ENCODE results near the gene ERN1.
"Not testable (repeated sequence)": the region's sequence is repeated elsewhere in the genome, so short reads cannot be mapped to it uniquely, and the experiment has no call there.

The ERN1 gene

DNA sequence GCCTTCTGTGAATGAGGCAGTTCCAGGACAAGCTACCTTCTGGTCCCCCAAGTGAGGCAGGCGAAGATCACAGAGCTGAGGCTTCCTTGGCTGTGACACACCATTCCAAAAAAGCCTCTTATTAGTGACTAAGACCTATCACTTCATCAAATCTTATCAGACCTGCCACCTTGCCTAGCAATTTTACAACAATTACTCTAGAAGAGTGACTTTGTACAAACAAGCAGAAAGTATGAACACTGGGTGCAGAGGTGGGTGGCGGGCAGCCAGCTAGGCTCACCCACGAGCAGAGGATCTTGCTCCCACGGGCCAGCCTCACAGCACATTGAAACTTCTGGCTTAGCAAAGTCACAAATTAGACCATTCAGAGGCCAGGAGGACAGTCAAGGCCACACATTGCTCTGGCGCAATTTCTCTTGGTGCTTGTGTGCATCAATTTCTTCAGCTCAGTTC lies 107.3 kb downstream of the ERN1 start:
- no peak for DNase-seq

DNA sequence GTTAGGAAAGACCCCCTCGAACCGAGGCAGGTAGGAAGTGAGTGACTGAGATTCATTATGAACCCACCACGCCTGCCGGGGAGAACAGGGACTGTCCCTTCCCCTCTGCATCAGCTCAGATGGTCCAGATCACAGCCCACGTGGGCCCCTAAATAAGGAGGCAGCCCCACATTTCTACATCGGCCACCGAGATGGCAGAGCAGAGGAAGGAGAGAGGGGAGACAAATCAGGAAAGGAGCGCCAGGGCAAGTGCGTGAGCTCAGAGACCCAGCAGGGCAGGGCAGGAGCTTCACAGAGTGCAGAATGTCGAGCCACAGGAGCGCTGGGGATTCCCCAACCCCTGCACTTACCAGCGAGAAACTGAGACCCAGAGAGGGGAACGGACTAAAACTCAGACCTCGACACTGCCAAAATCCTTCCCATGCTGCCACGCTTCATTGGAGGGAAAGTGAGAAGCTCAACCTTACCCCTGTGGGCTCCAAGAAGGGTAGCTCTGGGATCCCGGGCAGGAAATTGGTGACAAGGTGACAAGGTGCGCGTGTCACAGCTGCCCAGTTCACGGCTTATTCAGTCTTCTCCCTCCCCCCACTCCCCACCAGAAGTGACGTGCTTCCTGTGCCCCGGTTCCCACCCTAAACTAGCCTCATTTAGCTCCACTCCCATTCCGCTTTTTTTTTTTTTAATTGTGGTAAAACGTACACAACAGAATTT lies 109.7 kb downstream of the ERN1 start, which contains the start of gene ICAM2:
TSS of gene ICAM2 (minus strand) at position 578 of the 711 bp plus-strand sequence. CDS start 13,942 bp downstream, outside the sequence.
- no peak for DNase-seq

DNA sequence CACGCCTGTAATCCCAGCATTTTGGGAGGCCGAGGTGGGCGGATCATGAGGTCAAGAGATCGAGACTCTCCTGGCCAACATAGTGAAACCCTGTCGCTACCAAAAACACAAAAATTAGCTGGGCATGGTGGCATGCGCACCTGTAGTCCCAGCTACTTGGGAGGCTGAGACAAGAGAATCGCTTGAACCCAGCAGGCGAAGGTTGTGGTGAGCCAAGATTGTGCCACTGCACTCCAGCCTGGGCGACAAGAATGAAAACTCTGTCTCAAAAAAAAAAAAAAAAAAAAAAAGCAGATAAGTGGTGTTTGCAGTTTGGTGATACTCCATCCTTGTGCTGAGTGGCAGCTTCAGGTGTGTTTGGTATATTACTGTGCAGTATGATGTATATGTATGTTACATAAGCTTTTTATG lies 110.4 kb downstream of the ERN1 start:
- DNase-seq = not testable (repeated sequence)

DNA sequence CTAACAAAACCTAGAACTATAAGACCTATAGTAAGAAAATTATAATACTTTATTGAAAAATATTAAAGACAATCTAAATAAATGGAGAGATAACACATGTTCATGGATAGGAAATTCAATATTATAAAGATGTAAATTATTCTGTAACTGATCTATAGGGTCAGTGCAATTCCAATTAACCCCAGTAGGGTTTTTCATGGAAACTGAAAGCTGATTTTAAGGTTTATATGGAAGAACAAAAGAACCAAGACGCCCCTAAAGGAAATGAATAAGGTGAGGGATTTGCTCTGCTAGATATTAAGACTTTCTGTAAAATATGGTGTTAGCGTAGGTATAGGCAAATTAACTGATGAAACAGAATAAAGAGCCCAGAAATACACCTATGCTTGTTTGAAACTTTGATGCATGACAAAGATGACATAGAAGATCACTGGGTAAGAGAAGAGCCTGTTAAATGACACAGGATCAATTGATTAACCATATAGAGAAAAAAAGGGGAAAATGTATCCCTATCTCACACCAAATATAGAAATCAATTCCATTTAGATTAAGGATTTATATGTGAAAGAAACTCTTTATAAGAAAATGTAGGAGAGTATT lies 112.5 kb downstream of the ERN1 start:
- DNase-seq = no peak

DNA sequence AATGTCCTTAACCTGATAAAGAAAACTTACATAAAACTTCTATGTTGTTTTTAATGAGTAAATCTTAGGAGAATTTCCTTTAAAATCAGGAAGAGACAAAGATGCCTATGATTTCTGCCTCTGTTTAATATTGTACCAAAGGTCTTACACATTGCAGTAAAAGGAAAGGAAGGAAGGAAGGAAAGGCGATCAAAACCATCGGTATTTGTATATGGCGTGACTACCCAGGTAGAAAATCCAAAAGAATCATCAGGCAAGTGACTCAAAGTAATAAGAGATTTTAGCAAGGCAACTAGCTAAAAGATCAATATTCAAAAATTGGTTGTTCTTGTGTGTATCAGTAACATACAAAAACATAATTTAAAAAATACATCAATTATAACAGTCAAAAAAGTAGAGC lies 113.0 kb downstream of the ERN1 start:
- DNase-seq = no peak

DNA sequence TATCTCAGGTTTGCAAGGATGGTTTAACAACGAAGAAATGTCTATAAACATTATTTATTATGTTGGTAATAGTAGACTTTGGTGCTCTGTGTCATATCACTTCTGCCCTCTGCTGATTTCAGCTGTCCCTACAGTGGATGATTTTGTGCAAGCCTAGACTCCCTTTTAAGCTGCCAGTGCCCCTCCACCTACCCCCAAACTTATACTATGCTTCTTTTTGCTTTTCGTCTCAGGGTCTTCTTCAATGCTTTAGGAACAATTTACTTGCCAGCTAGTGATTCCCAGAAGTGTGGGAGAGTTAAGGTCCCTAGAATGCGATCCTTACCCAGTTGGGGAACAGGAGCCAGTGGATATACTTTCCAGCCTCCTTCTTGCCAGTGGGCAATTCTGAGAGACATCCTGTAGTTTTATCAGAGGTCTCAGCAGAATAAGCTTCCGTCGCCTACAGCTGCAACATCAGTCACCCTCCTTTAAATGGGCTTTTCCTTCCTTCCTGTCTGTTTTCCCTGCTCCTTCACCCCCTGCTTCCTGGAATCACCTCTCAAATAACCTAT lies 113.6 kb downstream of the ERN1 start:
- no peak for DNase-seq

DNA sequence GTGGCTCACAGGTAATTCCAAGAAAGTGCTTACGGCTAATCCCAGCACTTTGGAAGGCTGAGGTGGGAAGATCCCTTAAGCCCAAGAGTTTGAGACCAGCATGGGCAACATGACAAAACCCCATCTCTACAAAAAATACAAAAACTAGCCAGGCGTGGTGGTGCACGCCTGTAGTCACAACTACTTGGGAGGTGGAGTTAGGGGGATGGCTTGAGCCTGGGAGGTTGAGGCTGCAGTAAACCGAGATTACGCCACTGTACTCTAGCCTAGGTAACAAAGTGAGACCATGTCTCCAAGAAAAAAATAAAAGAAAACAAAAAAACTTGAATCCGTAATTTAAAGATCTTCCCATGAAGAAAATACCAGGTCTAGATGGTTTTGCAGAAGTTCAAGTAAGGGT lies 114.5 kb downstream of the ERN1 start:
- DNase-seq = no peak

DNA sequence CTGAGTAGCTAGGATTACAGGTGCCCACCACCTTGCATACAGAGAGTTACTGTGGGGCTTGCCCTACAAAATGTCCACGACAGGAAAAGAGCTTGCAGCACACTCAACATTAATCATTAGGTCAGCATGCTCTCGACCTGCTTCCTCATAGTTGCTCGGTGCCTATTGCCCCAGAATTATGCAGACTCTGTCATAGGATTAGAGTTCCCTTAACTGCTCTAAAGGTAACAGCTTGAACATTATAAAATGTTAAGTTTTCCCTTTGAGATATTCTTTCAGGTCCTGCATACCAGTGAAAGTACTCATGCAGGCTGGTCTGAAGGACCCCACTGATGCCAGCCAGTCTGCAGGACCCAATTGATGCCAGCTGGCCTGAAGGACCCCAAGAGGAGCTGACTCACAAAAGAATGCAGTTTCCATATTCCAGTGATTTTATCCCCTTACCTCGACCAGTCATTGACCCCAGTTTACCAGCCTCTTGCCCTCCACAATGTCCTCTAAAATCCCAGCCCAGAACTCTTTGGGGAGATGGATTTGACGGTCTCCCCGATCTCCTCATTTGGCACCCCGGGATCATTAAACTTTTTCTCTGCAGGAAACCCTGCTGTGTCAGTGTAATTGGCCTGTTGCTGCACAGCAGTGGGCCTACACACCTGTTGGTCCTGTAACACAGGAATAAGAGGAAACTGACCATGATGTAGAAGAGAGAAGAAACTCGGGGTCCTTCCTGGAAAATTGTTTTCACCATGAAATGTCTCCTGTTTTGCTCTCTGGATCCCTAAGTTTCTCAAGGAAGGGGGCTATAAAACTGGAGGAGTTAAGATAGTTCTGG lies 120.2 kb downstream of the ERN1 start:
- DNase-seq = no peak

DNA sequence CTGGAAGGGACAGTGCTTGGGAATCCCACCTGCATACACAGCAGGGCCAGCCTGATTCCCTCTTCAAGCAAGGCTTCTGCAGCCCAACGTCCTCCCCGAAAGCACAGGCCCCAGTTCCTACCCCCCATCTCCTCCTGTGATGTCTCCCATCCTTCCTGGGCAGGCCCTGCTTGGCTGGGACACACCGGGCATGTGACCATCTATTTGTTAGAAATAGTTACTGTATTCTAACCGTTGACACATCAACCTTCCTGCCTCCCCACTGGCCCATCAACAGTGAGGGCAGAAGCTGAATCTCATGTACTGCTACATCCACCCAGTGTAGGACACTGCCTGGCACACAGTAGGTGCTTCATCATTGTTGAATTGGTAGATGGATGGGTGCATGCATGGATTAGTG lies 121.1 kb downstream of the ERN1 start:
- no peak for DNase-seq

DNA sequence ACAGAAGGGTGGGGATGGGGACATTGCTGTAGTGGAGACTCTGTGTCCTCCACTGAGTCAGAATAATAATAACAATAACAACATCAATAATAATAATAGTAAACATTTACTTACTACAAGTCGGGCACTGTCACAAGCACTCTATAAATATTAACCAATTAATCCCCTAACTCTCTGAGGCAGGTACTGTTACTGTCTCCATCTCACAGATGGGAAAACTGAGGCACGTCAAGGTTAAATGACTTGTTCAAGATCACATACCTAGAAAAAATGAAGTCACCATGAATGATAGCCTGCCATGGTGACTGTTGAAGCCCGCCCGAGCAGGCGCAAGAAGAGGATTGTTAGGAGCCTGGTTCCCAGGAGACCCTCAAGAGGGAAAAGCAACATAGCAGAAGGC lies 121.6 kb downstream of the ERN1 start:
- DNase-seq = no peak

DNA sequence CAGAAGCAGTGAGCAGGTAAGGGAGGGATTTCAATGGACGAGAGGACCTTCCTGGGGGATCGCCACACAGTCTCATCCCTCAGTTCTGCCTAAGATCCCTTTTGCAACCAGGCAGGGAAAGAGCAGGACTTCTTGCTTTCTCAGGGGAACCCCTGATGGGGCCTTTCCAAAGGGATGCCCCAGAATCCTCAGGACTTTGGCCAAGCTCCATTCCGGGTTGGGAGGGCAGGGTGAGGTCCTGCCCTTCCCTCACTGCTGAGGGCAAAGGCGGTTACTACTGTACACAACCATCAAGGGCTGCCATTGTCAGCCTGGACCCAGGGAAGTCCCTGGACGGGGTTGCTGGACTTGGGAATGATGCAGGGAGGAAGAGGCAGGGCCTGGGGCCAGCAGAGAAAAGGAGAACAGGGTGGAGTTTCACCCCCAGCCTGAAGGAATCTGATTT lies 122.1 kb downstream of the ERN1 start:
- no peak for DNase-seq

DNA sequence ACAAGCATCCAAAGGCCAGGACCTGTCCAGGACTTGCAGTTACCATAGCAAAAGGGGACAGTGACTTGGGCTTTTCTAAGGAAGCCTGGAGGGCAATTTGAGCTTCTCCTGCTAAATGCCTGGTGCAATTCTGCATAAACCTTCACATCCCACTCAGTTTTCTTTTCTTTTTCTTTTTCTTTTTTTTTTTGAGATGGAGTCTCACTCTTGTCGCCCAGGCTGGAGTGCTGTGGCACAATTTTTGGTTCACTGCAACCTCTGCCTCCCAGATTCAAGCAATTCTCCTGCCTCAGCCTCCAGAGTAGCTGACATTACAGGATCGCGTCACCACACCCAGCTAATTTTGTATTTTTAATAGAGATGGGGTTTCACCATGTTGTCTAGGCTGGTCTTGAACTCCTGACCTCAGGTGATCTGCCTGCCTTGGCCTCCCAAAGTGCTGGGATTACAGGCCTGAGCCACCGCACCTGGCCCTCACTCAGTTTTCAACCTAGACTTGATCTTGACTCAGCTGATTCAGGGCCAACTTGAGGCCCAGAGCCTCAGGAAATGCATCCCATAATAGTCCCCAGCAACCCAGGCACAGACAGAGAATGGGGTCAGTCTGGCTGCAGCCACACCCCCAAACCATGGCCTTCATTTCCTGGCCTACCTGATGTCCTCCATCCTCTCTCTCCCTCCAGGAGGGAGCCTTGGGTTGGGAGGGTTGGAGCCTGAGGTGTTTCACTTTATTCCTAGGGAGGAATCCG lies 122.7 kb downstream of the ERN1 start:
- DNase-seq = not testable (repeated sequence)

DNA sequence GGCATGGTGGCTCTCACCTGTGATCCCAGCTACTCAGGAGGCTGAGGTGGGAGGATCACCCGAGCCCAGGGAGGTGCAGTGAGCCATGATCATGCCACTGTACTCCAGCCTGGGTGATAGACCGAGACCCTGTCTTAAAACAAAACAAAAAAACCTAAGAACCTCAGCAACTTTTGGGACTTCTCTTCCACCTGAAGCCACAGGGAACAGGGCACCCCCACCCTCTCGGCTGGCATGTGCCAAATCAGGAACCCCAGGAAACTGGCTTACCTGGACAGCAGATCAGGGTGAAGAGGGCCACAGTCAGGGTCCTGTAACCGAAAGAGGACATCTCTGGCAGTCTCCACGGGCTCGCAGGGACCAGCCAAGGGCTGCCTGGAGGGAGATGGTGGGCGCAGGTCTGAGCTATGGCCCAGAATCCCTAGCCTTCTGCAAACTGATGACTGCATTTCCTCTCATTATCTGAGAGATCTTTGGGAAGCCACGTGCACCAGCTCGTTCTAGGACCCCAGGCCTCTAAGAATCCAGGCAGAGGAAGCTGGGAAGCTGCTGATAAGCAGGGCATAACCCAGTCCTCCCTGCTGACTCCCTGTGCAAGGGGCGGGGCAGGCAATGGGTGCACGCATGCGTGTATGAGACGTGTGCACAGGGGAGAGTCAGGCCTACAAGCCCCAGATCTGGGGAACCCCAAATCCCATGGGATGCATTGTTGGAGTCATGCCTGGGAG lies 123.4 kb downstream of the ERN1 start:
- DNase-seq = no peak

DNA sequence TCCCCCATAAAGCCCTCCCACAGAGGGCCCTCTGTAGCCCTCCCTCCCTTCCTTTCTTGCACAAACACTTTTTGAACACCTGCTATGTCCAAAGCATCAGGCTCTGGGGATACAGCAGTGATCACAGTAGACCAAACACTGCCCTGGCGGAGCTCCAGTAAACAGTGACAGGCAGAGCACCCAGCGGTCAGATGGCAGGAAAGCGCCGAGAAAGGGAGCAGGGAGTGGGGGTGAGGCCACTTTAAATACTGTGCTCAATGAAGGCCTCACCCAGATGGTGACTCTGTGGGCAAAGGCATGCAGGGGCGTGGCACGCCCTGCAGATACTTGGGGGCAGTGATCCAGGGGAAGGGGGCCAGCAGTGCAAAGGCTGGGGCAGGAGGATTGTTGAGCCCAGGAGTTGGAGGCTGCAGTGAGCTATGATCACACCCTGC lies 124.2 kb downstream of the ERN1 start:
- DNase-seq = no peak

DNA sequence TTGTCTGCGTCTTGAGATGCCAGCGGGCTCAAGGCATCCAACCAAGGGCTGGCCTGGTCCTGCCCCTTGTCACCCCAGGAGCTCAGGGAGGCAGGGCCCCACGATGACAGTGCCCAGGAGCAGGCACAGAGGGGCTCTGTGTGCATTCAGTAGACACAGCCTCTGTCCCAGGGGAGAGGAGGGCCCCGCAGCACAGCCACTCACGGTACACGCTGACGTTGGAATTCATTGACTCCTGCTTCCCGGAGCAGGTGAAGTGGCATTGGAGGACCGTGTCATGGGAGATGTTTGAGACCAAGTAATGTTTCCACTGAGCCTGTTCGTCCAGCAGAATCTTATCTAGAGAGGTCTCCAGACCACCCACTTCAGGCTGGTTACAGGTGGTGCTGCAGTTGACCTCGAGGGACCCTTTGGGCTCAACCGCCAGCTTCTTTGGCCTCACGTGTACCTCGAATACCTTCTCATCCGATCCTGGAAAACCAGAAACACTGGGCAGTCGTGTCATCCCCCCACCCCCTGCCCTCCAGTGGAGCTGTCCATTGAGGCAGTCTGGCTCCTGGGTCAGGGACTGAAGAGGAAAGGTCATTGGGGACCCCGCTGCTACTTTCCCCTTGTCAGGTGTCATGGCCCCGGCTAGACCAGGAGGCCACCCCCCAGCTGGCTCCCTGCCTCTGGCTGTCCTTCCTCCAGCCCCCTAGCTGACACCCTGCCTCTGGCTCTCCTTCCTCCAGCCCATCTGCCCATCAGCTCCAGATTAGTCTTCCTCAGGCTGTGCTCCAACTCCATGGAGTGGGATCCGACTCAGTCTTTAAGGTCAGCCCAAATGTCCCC lies 124.8 kb downstream of the ERN1 start:
- DNase-seq = no peak

DNA sequence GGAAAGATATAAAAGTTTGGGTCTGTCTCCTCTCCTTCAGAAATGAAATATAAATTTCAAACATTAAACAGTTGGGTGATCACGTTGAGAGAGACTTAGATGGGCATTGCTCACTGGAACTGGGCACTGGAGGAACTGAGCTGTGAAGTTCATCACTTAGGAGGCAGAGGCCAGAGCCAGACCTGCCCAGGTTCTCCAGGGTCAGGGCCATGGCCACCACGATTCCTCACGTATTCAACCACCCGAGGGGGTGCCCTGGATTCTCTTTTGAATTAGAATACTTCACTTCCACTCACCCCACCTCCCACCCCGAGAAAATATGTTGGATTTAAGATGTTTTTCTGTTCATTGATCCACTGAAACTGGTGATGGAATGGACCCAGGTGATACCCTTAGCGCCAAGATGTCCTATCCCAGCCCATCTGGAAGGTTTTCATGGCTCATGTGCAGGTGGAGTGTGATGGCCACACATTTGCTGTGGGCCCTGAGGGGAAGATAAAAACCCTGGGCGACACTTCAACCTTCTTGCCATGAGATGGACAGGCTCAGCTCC lies 125.7 kb downstream of the ERN1 start:
- no peak for DNase-seq

DNA sequence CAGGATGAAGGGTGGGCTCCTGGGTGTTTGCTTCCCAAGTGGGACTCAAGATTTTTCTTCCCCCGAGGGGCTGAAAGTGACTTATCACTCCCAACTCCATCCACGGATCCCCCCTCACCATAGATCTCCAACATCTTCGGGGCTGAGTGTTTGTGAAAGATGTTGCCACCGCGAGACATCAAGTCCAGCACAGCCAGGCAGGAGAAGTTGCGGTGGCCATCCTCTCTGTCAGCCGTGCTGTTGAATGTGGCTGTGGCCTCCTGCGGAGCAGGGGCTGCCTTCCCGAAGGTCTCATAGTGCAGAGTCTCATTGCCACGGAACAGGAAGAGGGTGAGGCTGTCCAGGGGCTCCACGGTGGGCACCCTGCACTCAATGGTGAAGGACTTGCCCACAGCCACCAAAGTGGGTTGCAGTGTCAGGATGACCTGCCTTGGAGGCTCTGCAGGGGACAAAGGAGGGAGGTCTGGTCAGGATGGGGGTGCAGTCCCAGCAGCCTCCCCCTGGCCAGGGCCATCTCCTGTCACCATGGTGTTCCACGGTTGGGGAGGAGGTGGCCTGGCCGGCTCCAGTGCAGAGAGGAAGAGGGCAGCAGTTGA lies 126.3 kb downstream of the ERN1 start:
- DNase-seq = no peak

DNA sequence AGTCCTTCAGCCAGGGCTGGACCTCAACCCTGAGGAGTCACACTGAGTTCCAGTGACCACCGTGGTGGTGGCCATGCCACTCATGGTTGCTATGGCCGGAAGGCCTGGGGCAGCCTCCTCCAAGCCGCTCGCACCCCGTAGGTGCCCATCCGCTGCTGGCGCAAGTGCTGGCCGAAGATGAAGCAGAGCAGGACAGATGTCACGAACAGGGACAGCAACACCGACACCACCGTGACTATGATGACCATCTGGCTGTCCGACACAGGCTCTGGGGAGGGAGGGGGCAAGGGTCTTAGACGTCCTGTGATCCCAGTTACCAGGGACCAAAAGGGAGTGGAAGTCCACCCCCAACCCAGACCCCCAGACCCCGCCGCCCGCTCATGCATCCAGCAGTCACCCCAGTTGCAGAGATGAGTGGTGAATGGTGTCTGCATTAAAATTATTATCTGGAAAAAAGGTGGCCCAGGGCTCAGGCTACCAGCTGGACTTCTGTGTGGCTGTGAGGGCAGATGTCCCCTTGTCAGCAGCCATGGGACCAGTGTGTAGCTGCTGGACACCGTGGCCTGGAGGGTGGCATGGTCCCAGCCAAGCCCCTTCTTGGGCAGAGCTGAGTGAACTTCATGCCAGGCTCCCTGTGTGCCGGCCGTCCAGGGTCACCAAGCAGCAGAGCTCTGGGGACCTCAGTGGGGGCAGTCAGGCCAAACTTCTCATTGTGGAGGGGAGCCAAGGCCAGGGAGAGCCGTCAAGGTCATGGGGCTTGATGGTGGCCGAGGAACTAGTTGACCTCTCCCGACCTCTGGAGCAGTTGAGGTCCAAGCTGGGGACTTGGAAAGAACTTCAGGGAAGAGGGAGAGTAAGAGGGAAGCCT lies 127.1 kb downstream of the ERN1 start:
- DNase-seq = no peak

All from NCI-H226 (cell line).